ENCODE results near the gene ZNF559.
A peak's percentile ranks its signal among the peaks of the same experiment; 100 is the strongest.

Gene ZNF559

DNA sequence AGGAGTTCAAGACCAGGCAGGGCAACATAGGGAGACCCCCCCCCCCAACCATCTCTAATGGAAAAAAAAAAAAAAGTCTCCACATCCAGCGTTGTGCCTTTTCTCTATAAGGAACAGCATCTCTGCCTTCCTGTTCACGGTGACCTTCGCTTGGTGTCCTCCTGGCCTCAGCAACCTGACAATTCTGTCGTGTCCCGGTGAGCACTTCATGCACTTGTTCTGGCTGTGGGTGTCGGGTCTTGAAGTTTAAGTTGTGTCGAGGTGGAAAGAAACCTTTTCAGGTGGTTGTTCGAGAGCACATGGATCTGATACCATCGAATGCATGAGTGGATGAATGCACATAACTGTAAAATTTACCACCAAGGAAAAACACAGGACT lies 594 bp downstream of the ZNF559 start:
- Histone ChIP-seq H3K4me1 (ENCODE audit: insufficient read depth, insufficient read length) (no peaks in the 10 kb centered on the region), H3K36me3 (ENCODE audit: insufficient read depth, insufficient read length, low read length) (peaks cover 34% of the 10 kb centered on the region), H3K9me3 (ENCODE audit: insufficient read depth, low read length) (peaks cover 54% of the 10 kb centered on the region), H3K4me3 (ENCODE audit: insufficient read length, low read depth) (peak overlapping the region; percentile 81), H3K27me3 (ENCODE audit: insufficient read depth, insufficient read length) (no peaks in the 10 kb centered on the region), H3K9ac (ENCODE audit: insufficient read length, low read depth) (peak overlapping the region; percentile 89)
- DNase-seq (ENCODE audit: low read depth, low spot score), result no peak
- no peak for TF ChIP-seq ZNF274 (IDR thresholded peaks at IDR 0.05; ENCODE audit: low read depth, low read length)
- TF ChIP-seq SUZ12 (IDR thresholded peaks at IDR 0.05; ENCODE audit: extremely low read depth, insufficient read depth, insufficient read length), result no peak
- no peak for TF ChIP-seq YY1 (IDR thresholded peaks at IDR 0.05; ENCODE audit: insufficient read depth, insufficient read length)

DNA sequence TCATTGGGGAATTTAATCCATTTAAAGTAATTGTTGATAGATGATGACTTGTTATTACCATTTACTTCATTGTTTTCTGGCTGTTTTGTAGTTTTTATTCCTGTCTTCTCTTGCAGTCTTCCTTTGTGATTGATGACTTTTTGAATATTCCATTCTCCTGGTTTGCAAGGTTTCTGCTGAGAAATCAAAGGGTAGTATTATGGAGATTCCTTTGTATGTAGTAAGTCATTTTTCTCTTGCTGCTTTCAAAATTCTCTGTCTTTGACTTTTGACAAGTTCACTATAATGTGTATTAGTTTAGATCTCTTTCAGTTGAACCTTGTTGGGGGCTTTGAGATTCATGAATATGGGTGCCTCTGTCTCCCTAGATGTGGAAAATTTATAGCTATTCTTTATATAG lies 6.0 kb downstream of the ZNF559 start:
- Histone ChIP-seq H3K27me3 (ENCODE audit: insufficient read depth, insufficient read length) (no peaks in the 10 kb centered on the region), H3K9me3 (ENCODE audit: insufficient read depth, low read length) (peaks cover 98% of the 10 kb centered on the region), H3K4me1 (ENCODE audit: insufficient read depth, insufficient read length) (no peaks in the 10 kb centered on the region), H3K9ac (ENCODE audit: insufficient read length, low read depth) (no peak overlapping the region), H3K36me3 (ENCODE audit: insufficient read depth, insufficient read length, low read length) (peaks cover 61% of the 10 kb centered on the region), H3K4me3 (ENCODE audit: insufficient read length, low read depth) (no peak overlapping the region)
- TF ChIP-seq YY1 (IDR thresholded peaks at IDR 0.05; ENCODE audit: insufficient read depth, insufficient read length) (no peak), ZNF274 (IDR thresholded peaks at IDR 0.05; ENCODE audit: low read depth, low read length) (no peak), SUZ12 (IDR thresholded peaks at IDR 0.05; ENCODE audit: extremely low read depth, insufficient read depth, insufficient read length) (no peak)
- no peak for DNase-seq (ENCODE audit: low read depth, low spot score)

DNA sequence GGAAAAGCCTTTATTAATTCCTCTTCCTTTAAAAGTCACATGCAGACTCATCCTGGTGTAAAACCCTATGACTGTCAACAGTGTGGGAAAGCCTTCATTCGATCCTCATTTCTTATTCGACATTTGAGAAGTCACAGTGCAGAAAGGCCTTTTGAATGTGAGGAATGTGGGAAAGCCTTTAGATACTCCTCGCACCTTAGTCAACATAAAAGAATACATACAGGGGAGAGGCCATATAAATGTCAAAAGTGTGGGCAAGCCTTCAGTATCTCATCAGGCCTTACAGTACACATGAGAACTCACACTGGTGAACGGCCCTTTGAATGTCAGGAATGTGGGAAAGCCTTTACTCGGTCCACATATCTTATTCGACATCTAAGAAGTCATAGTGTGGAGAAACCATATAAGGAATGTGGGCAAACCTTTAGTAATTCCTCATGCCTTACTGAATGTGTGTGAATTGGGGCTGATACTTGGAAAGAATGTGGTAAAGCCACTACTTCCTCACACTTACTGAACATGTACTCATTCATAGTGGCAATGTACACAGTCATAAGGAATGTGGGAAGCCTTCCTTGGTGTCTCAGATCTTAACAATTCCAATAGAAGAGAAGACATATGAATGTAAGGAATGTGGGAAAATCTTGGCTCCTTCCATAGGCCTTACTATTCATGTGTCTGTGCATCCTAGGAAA lies 18.8 kb downstream of the ZNF559 start:
- H3K36me3 ChIP-seq (ENCODE audit: insufficient read depth, insufficient read length, low read length), result peaks cover 57% of the 10 kb centered on the region
- TF ChIP-seq YY1 (IDR thresholded peaks at IDR 0.05; ENCODE audit: insufficient read depth, insufficient read length), result no peak
- TF ChIP-seq ZNF274 (IDR thresholded peaks at IDR 0.05; ENCODE audit: low read depth, low read length), result peak; percentile 99
- H3K9ac ChIP-seq (ENCODE audit: insufficient read length, low read depth), result no peak overlapping the region
- H3K4me1 ChIP-seq (ENCODE audit: insufficient read depth, insufficient read length), result no peaks in the 10 kb centered on the region
- DNase-seq (ENCODE audit: low read depth, low spot score), result no peak
- peaks cover 100% of the 10 kb centered on the region for H3K9me3 ChIP-seq (ENCODE audit: insufficient read depth, low read length)
- H3K4me3 ChIP-seq (ENCODE audit: insufficient read length, low read depth), result no peak overlapping the region
- no peaks in the 10 kb centered on the region for H3K27me3 ChIP-seq (ENCODE audit: insufficient read depth, insufficient read length)

DNA sequence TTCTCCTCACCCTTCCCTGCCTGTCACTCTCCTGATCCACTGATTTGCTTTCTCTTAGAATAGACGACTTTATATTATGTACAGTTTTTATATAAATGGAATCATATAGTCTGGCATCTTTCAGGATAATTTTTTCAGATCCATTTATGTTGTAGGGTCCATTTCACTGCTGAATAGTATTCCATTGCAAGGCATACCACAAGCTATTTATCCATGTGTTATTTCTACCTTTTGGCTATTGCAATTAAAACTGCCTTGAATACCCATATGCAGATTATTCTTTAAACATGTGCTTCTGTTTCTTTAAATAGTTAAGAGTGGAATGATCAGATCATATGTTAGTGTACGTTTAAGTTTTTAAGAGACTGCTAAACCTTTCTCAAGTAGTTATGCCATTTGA lies 21.0 kb downstream of the ZNF559 start:
- no peaks in the 10 kb centered on the region for H3K27me3 ChIP-seq (ENCODE audit: insufficient read depth, insufficient read length)
- no peak for DNase-seq (ENCODE audit: low read depth, low spot score)
- H3K4me1 ChIP-seq (ENCODE audit: insufficient read depth, insufficient read length), result no peaks in the 10 kb centered on the region
- H3K9me3 ChIP-seq (ENCODE audit: insufficient read depth, low read length), result peaks cover 100% of the 10 kb centered on the region
- no peak overlapping the region for H3K9ac ChIP-seq (ENCODE audit: insufficient read length, low read depth)
- H3K4me3 ChIP-seq (ENCODE audit: insufficient read length, low read depth), result no peak overlapping the region
- no peak for TF ChIP-seq YY1 (IDR thresholded peaks at IDR 0.05; ENCODE audit: insufficient read depth, insufficient read length)
- no peak for TF ChIP-seq ZNF274 (IDR thresholded peaks at IDR 0.05; ENCODE audit: low read depth, low read length)
- no peak for TF ChIP-seq SUZ12 (IDR thresholded peaks at IDR 0.05; ENCODE audit: extremely low read depth, insufficient read depth, insufficient read length)
- peaks cover 50% of the 10 kb centered on the region for H3K36me3 ChIP-seq (ENCODE audit: insufficient read depth, insufficient read length, low read length)

DNA sequence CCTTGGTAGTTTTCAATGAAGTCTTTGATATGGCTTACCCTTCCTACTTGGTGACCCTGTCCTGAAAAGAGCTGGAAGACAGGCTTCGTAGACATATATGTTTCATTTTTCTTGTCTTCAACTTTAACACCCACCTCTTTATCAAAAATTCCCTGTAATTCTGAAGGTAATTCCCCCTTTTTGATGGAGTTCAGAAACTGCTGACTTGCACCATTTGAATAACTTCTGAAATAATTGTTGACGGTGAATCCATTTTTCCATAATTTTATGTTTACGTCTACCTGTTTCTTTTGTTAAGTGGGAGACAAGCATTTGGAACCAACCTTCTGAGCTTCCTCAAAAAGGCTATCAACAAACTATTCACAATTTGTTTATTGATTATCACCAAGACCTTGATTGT lies 24.3 kb downstream of the ZNF559 start:
- H3K4me3 ChIP-seq (ENCODE audit: insufficient read length, low read depth), result no peak overlapping the region
- peaks cover 82% of the 10 kb centered on the region for H3K9me3 ChIP-seq (ENCODE audit: insufficient read depth, low read length)
- no peaks in the 10 kb centered on the region for H3K4me1 ChIP-seq (ENCODE audit: insufficient read depth, insufficient read length)
- H3K27me3 ChIP-seq (ENCODE audit: insufficient read depth, insufficient read length), result no peaks in the 10 kb centered on the region
- H3K9ac ChIP-seq (ENCODE audit: insufficient read length, low read depth), result no peak overlapping the region
- TF ChIP-seq SUZ12 (IDR thresholded peaks at IDR 0.05; ENCODE audit: extremely low read depth, insufficient read depth, insufficient read length) (no peak), YY1 (IDR thresholded peaks at IDR 0.05; ENCODE audit: insufficient read depth, insufficient read length) (no peak), ZNF274 (IDR thresholded peaks at IDR 0.05; ENCODE audit: low read depth, low read length) (no peak)
- no peak for DNase-seq (ENCODE audit: low read depth, low spot score)
- H3K36me3 ChIP-seq (ENCODE audit: insufficient read depth, insufficient read length, low read length), result peaks cover 37% of the 10 kb centered on the region

DNA sequence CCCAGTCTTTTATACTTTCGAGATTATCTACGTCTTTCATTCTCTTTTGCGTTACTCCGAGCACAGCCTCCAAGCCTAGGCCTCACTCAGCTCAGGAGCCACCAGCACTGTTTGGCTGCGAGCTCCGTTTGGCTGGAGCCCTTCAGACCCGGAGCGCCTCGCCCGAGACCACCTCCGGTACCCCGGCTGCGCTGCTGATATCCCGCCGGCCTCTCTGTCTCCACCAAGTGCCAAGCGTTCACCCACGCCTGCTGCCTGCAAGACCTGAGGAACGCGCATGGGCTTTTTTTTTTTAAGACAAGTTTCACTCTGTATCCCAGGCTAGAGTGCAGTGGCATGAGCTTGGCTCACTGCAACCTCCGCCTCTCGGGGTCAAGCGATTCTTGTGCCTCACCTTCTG lies 24.7 kb downstream of the ZNF559 start:
- H3K9me3 ChIP-seq (ENCODE audit: insufficient read depth, low read length), result peaks cover 78% of the 10 kb centered on the region
- H3K36me3 ChIP-seq (ENCODE audit: insufficient read depth, insufficient read length, low read length), result peaks cover 33% of the 10 kb centered on the region
- H3K27me3 ChIP-seq (ENCODE audit: insufficient read depth, insufficient read length), result no peaks in the 10 kb centered on the region
- TF ChIP-seq YY1 (IDR thresholded peaks at IDR 0.05; ENCODE audit: insufficient read depth, insufficient read length) (no peak), ZNF274 (IDR thresholded peaks at IDR 0.05; ENCODE audit: low read depth, low read length) (no peak), SUZ12 (IDR thresholded peaks at IDR 0.05; ENCODE audit: extremely low read depth, insufficient read depth, insufficient read length) (no peak)
- no peak for DNase-seq (ENCODE audit: low read depth, low spot score)
- no peaks in the 10 kb centered on the region for H3K4me1 ChIP-seq (ENCODE audit: insufficient read depth, insufficient read length)
- H3K9ac ChIP-seq (ENCODE audit: insufficient read length, low read depth), result no peak overlapping the region
- H3K4me3 ChIP-seq (ENCODE audit: insufficient read length, low read depth), result no peak overlapping the region

DNA sequence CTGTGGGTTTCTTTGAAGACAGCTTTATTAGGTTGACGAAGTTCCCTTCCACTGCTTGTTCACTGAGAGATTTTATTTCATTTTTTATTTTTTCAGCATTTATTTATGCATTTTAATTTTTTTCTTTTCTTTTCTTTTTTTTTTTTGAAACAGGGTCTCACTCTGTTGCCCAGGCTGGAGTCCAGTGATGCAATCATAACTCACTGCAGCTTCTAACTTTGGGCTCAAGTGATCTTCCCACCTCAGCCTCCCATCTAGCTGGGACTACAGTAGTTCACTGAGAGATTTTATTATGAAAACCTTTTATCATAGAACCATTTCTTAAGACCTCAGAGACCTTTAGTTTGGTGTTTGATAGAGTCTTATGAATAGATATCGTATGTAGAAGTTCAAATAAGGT lies 28.5 kb downstream of the ZNF559 start:
- Histone ChIP-seq H3K9ac (ENCODE audit: insufficient read length, low read depth) (no peak overlapping the region), H3K9me3 (ENCODE audit: insufficient read depth, low read length) (peaks cover 39% of the 10 kb centered on the region), H3K4me3 (ENCODE audit: insufficient read length, low read depth) (no peak overlapping the region), H3K27me3 (ENCODE audit: insufficient read depth, insufficient read length) (no peaks in the 10 kb centered on the region), H3K36me3 (ENCODE audit: insufficient read depth, insufficient read length, low read length) (peaks cover 36% of the 10 kb centered on the region), H3K4me1 (ENCODE audit: insufficient read depth, insufficient read length) (no peaks in the 10 kb centered on the region)
- TF ChIP-seq SUZ12 (IDR thresholded peaks at IDR 0.05; ENCODE audit: extremely low read depth, insufficient read depth, insufficient read length) (no peak), ZNF274 (IDR thresholded peaks at IDR 0.05; ENCODE audit: low read depth, low read length) (no peak), YY1 (IDR thresholded peaks at IDR 0.05; ENCODE audit: insufficient read depth, insufficient read length) (no peak)
- no peak for DNase-seq (ENCODE audit: low read depth, low spot score)

Measured in NT2/D1 (cell line).